HEK293T (cell line): ENCODE data around the gene AFF1.

Experiments
- CTCF ChIA-PET: fragments of 350-600 bp; formaldehyde crosslinking; extraction: SDS; loops from one replicate; lab custom pipeline; 2021; ENCODE audit warnings: antibody characterized with exemption, inconsistent platforms; lab: Yijun Ruan, JAX
- POLR2A ChIA-PET: fragments of 350-600 bp; formaldehyde crosslinking; extraction: SDS; loops from one replicate; lab custom pipeline; 2020; ENCODE audit warnings: antibody characterized with exemption, inconsistent platforms; lab: Yijun Ruan, JAX
- DNase-seq: peaks from one replicate; pipeline ENCODE4 v3.0.0; 2012; ENCODE audit warnings: mixed read lengths; ENCODE audit errors: extremely low spot score
- ARNT ChIP-seq: fragments of 450-650 bp; IDR thresholded peaks from 2 replicates; pipeline ENCODE4 v1.6.1; 2017; ENCODE audit warnings: mild to moderate bottlenecking
- BHLHE40 ChIP-seq: fragments of 450-650 bp; IDR thresholded peaks from 2 replicates; pipeline ENCODE4 v1.6.1; 2016; ENCODE audit warnings: mild to moderate bottlenecking, moderate library complexity, borderline replicate concordance
- CTBP1 ChIP-seq: fragments of 450-650 bp; IDR thresholded peaks from 2 replicates; pipeline ENCODE4 v1.6.1; 2016; ENCODE audit warnings: borderline replicate concordance
- ELF4 ChIP-seq: fragments of 450-650 bp; IDR thresholded peaks from 2 replicates; pipeline ENCODE4 v1.6.1; 2017; ENCODE audit warnings: antibody characterized with exemption
- FOXA1 ChIP-seq: fragments of 450-650 bp; IDR thresholded peaks from 2 replicates; pipeline ENCODE4 v1.6.1; 2016; ENCODE audit warnings: mild to moderate bottlenecking
- FOXK2 ChIP-seq: fragments of 450-650 bp; IDR thresholded peaks from 2 replicates; pipeline ENCODE4 v1.6.1; 2016; ENCODE audit warnings: mild to moderate bottlenecking
- FOXM1 ChIP-seq: fragments of 450-650 bp; IDR thresholded peaks from 2 replicates; pipeline ENCODE4 v1.6.1; 2017; ENCODE audit warnings: mild to moderate bottlenecking, borderline replicate concordance
- HDGF ChIP-seq: fragments of 450-650 bp; IDR thresholded peaks from 2 replicates; pipeline ENCODE4 v1.6.1; 2017; ENCODE audit warnings: antibody characterized with exemption, borderline replicate concordance
- L3MBTL2 ChIP-seq: fragments of 450-650 bp; conservative IDR thresholded peaks from 2 replicates; pipeline ENCODE4 v1.6.1; 2016; ENCODE audit warnings: mild to moderate bottlenecking
- LEF1 ChIP-seq: fragments of 450-650 bp; IDR thresholded peaks from 2 replicates; pipeline ENCODE4 v1.6.1; 2017; ENCODE audit warnings: mild to moderate bottlenecking, borderline replicate concordance
- NFRKB ChIP-seq: fragments of 450-650 bp; IDR thresholded peaks from 2 replicates; pipeline ENCODE4 v1.6.1; 2016; ENCODE audit warnings: mild to moderate bottlenecking, moderate library complexity
- PKNOX1 ChIP-seq: fragments of 450-650 bp; IDR thresholded peaks from 2 replicates; pipeline ENCODE4 v1.6.1; 2016
- SP1 ChIP-seq: fragments of 450-650 bp; IDR thresholded peaks from 2 replicates; pipeline ENCODE4 v1.6.1; 2017
- SUZ12 ChIP-seq: fragments of 450-650 bp; IDR thresholded peaks from 2 replicates; pipeline ENCODE4 v1.6.1; 2016; ENCODE audit warnings: mild to moderate bottlenecking
- TARDBP ChIP-seq: fragments of 450-650 bp; IDR thresholded peaks from 2 replicates; pipeline ENCODE4 v1.6.1; 2016
- ZNF384 ChIP-seq: fragments of 450-650 bp; IDR thresholded peaks from 2 replicates; pipeline ENCODE4 v1.6.1; 2016

AFF1 gene

GRCh38 chr4:87120411-87121162 lies 185.8 kb downstream of the AFF1 start:
- POLR2A ChIA-PET = no interaction called here

DNA sequence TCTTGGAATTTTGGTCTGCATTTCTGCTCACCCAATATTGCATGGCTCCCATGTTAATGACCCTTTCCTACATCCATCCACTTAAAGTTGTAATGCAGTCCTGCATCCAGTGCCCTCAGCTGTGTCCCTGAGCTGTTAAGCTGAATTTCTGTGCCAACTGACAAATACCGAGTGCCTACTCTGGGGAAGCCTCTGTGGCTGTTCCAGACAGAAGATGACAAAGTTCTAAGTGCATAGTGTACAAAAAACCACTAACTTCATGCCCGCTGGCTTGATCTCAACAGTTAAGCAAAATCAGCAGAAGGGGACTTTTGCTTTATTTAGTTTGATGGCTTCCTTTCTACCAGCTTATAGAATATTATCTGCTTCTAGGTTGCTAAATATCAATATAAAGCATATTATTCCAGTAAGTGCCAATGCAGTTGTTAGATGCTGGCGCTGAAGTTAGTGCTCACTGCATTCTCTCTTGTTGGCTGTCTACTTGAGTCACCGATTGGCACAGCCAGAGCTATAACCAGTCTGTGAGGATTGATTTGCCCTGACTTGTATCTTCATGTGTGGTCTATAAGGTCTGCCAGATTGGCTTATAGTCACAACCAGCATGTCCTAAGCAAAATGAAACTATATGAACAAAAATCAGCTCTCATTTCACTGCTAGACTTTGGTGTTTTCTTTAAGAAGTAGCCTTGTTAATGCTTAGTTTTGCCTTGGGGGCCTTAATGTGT lies 186.7 kb downstream of the AFF1 start:
- ChIA-PET CTCF (no interaction called here), POLR2A (no interaction called here)
- no peak for DNase-seq
- no peak for TF ChIP-seq TARDBP
- TF ChIP-seq SUZ12 = no peak
- no peak for TF ChIP-seq PKNOX1
- TF ChIP-seq HDGF = no peak
- no peak for TF ChIP-seq FOXA1
- TF ChIP-seq CTBP1 = no peak
- no peak for TF ChIP-seq L3MBTL2
- TF ChIP-seq BHLHE40 = no peak
- no peak for TF ChIP-seq ARNT
- TF ChIP-seq NFRKB = no peak
- no peak for TF ChIP-seq ZNF384
- TF ChIP-seq FOXM1 = no peak
- no peak for TF ChIP-seq LEF1
- no peak for TF ChIP-seq SP1
- TF ChIP-seq FOXK2 = no peak
- no peak for TF ChIP-seq ELF4

More at GRCh38 chr4:87120411-87121162, 185.8 kb downstream of the AFF1 start:
- CTCF ChIA-PET = no interaction called here
- TF ChIP-seq TARDBP = no peak
- no peak for TF ChIP-seq LEF1
- no peak for TF ChIP-seq BHLHE40
- TF ChIP-seq PKNOX1 = no peak
- no peak for TF ChIP-seq ARNT
- no peak for TF ChIP-seq FOXA1
- TF ChIP-seq CTBP1 = no peak
- TF ChIP-seq L3MBTL2 = no peak
- no peak for TF ChIP-seq ZNF384
- TF ChIP-seq NFRKB = no peak
- TF ChIP-seq FOXM1 = no peak
- TF ChIP-seq SUZ12 = no peak
- no peak for TF ChIP-seq SP1
- no peak for TF ChIP-seq FOXK2
- no peak for TF ChIP-seq ELF4
- no peak for TF ChIP-seq HDGF
- no peak for DNase-seq

DNA sequence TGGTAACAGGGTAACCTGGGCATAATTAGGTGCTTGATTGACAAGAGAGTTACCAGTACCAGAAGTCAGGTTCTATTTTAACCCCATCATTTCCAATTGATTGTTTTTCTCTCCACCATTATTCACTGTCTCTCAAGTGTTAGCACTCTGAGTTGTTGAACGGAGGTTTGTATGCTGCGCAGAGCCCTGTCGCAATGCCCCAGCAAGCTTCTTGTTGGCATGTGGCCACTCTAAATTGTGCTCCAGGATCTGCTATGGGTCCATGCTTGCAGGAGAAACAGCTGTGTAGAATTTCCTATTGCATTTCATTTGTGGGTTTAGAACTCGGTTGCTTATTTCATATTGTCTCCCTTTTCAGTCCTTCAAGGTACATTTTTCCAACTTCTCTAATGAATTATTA lies 187.4 kb downstream of the AFF1 start:
- ChIA-PET CTCF (no interaction called here), POLR2A (no interaction called here)
- DNase-seq = no peak
- TF ChIP-seq SUZ12 = no peak
- no peak for TF ChIP-seq L3MBTL2
- TF ChIP-seq FOXM1 = no peak
- no peak for TF ChIP-seq ELF4
- TF ChIP-seq TARDBP = no peak
- no peak for TF ChIP-seq NFRKB
- no peak for TF ChIP-seq PKNOX1
- TF ChIP-seq LEF1 = no peak
- no peak for TF ChIP-seq ZNF384
- no peak for TF ChIP-seq FOXA1
- no peak for TF ChIP-seq CTBP1
- TF ChIP-seq ARNT = no peak
- no peak for TF ChIP-seq FOXK2
- TF ChIP-seq SP1 = no peak
- no peak for TF ChIP-seq BHLHE40
- TF ChIP-seq HDGF = no peak

DNA sequence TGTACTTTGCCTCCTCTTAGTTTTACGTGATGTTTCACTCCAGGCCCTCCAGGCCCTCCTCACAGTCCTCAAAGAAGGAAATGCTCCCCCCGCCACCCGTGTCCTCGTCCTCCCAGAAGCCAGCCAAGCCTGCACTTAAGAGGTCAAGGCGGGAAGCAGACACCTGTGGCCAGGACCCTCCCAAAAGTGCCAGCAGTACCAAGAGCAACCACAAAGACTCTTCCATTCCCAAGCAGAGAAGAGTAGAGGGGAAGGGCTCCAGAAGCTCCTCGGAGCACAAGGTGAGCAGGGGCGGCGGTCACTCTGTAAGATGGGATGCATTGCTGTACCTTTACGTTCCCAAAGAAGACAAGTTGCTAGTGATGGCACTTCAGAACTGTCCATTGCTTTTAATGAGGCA lies 191.2 kb downstream of the AFF1 start:
- POLR2A ChIA-PET = no interaction called here
- no peak for DNase-seq
- no peak for TF ChIP-seq L3MBTL2
- no peak for TF ChIP-seq CTBP1
- TF ChIP-seq ZNF384 = no peak
- no peak for TF ChIP-seq TARDBP
- TF ChIP-seq LEF1 = no peak
- no peak for TF ChIP-seq BHLHE40
- TF ChIP-seq SP1 = no peak
- TF ChIP-seq ARNT = no peak
- no peak for TF ChIP-seq HDGF
- TF ChIP-seq SUZ12 = no peak
- CTCF ChIA-PET = no interaction called here

GRCh38 chr4:87128006-87128705 lies 193.3 kb downstream of the AFF1 start:
- no peak for TF ChIP-seq LEF1
- no peak for TF ChIP-seq L3MBTL2
- no peak for TF ChIP-seq FOXK2
- no peak for DNase-seq
- CTCF ChIA-PET = no interaction called here
- POLR2A ChIA-PET = no interaction called here
